ENCODE measurements around the gene BTBD16.

Gene BTBD16

DNA sequence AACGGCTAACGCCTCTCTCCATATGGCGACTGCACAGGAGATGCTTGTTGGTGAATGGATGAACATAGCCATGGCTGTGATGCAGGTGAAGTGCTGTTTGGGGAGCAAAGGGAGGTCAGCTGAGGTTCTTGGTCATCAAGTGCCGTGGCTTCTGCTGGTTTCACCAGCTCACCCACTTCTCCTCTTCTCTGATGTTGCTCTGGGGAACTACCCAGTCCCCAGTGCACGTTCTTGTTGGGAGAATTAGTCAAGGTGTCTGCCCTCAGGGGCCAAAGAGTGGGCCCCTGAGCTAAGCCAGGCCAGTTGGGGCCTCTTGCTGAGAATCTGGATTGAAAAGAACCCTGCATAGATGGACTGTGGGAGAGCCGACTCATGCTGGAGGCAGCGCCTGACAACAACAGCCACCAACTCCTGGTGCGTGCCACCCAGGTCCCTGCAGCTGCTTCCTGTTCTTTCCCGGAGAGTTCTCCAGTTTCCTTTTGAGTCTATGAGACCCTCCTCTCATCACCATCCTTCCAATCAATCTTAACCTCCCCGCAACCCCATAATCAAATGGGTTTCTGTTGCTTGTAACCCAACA, 3.0 kb downstream of the BTBD16 start:
- no peak for DNase-seq (ENCODE audit: low read depth)

DNA sequence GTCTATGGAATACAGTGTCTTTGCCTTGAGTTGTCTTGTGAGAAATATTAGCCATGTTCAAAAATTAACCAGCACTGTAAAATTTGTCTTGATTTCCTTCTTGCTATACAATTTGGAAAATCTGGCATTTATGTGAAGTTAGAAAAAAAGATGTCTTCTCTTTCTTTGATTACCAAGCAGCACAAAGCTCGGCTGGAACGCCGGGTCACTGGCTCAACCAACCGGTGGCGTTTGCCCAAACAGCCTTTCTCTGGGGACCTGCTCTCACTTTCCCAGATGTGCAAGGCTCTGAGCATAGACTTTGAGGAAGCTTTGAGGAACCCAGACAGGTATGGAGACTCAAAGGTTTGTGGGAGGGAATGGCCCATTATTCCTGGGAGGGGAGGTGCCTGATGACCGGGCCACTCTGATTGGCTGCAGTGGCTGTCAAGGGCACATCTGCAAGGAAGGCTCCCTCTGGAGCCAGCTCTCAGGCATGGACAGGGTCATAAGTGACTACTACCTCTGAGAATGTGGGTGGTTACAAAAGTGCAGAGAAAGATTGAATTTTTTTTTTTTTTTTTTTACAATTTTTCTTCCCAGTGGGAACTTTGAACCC, 5.6 kb downstream of the BTBD16 start:
- no peak for DNase-seq (ENCODE audit: low read depth)

DNA sequence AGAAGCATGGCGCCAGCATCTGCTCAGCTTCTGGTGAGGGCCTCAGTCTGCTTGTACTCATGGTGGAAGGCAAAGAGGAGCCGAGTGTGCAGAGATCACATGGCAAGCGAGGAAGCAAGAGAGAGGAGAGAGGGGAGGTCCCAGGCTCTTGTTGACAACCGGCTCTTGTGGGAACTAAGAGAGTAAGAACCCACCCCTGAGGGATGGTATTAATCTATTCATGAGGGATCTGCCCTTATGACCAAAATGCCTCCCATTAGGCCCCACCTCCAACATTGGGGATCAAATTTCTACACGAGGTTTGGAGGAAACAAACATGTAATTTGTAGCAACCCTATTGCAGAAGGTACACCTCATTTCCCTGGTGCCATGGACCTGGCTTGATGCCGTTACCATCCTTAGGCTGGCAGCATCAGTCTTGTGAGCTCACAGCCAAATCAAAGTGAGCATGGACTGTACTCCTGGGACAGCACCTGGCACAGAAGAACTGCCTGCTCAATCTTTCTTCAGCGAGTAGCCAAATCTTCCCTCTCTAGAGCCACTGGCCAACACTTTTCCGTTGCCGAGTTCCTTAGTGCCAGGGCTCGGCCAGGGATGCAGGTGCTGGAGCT, 6.5 kb downstream of the BTBD16 start:
- DNase-seq (ENCODE audit: low read depth), result no peak

DNA sequence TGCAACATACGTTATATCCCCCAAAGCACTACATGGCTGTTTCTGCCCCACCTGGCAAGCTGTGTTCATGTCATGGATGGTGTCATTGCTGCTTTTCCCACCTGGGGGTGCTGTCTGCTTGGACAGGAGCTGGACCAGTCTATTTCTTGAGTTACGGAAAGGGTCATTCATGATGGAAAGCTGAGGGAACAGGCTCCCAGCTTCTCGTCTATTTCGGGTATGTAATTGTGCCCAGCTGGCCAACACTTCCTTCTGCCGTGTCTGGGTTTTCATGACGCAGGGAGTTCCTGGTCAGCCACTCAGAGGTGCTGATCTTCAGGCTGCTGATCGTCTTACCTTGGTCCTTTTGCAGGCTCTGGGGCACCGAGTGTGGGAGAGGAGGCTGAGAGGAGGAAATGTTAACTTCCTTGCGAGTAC, 8.6 kb downstream of the BTBD16 start:
- no peak for DNase-seq (ENCODE audit: low read depth)

DNA sequence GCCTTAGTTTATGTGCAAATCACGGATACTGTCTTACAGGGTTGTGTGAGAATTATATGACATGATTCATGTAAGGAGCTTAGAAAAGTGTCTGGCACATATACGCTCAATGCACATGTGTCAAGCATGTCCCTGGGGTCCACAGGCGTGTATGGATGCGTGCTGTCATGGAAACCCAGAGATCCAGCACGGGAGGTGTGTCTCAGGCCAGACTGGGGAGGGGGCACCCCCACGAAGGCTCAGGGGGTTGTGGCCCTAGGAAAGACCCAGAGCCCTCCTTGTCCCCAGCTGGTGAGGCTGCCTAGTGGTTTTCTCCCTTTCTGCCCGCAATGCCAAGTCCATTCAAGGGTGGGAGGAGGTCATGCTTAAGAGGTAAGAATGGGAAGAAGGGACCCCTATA, 9.1 kb downstream of the BTBD16 start:
- DNase-seq (ENCODE audit: low read depth), result no peak

- DNase-seq (ENCODE audit: low read depth), result no peak
Observed at GRCh38 chr10:122281018-122281626, 10.0 kb downstream of the BTBD16 start.

- DNase-seq (ENCODE audit: low read depth), result no peak
Observed at GRCh38 chr10:122281751-122282150, 10.7 kb downstream of the BTBD16 start.

DNA sequence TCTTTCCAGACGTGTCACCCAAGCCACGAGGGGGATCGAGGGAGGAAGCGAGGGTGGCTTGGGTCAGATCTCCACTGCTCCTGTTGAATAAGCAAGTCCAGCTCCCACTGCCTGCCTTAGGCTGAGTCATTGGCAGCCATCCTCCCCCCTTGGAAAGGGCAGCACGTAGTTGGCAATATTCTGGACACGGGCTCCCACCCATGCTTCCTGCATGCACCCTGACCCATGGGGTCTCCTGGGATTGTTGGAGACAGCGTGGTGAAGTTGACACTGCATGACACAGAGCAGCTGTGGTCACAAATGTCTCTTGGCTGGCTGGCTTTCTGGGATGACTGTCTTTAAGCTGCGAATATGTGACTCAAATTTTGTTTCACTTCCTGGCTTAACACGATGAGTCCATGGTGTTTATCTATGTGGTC, 11.2 kb downstream of the BTBD16 start:
- DNase-seq (ENCODE audit: low read depth), result peak; percentile 28

- no peak for DNase-seq (ENCODE audit: low read depth)
Observed at GRCh38 chr10:122282909-122283308, 11.8 kb downstream of the BTBD16 start.

GRCh38 chr10:122285506-122286444, 14.7 kb downstream of the BTBD16 start:
- DNase-seq (ENCODE audit: low read depth), result no peak

GRCh38 chr10:122286867-122287266, 15.8 kb downstream of the BTBD16 start:
- no peak for DNase-seq (ENCODE audit: low read depth)

DNA sequence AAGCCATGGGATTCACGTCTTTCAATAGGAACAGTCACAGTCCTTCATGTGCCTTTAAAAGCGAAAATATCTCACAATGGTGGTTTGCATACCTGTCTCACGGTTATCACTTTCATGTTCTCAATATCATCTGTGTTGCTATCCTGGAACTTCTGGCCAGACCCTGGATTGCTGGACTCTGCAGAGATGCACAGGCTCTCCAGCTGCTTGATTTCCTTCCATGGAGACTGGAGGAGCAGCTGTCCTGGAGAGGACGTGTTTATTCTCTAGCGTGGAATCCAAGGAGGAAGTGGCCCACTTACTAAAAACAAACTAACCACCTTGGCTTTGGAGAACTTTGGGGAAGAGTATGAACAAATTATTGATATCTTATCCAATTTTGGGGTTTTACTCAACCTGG, 16.5 kb downstream of the BTBD16 start:
- DNase-seq (ENCODE audit: low read depth), result no peak

DNA sequence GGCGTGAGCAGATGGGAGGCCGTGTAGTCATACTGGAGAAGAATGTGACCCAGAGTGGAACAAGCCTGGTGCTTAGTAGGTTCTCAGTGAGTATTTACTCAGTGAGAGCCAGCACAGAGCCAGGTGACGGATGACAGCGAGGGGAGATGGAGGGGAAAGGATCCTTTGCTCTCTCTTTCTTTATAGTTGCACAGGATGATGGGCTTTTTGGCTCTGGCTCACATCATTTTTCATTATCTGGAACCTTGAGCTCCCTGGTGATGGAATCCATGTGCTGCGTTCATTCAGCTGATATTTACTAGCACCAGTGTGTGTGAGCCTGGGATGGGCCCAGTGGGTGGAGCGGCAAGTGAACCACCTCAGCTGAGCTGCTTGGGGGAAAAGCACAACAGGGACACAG, 17.2 kb downstream of the BTBD16 start:
- DNase-seq (ENCODE audit: low read depth), result no peak

GRCh38 chr10:122288917-122289316, 17.8 kb downstream of the BTBD16 start:
- DNase-seq (ENCODE audit: low read depth), result no peak

GRCh38 chr10:122290334-122290733, 19.2 kb downstream of the BTBD16 start:
- no peak for DNase-seq (ENCODE audit: low read depth)

GRCh38 chr10:122290833-122291532, 19.9 kb downstream of the BTBD16 start:
- no peak for DNase-seq (ENCODE audit: low read depth)

GRCh38 chr10:122291739-122292138, 20.6 kb downstream of the BTBD16 start:
- no peak for DNase-seq (ENCODE audit: low read depth)

GRCh38 chr10:122292376-122292775, 21.3 kb downstream of the BTBD16 start:
- no peak for DNase-seq (ENCODE audit: low read depth)

DNA sequence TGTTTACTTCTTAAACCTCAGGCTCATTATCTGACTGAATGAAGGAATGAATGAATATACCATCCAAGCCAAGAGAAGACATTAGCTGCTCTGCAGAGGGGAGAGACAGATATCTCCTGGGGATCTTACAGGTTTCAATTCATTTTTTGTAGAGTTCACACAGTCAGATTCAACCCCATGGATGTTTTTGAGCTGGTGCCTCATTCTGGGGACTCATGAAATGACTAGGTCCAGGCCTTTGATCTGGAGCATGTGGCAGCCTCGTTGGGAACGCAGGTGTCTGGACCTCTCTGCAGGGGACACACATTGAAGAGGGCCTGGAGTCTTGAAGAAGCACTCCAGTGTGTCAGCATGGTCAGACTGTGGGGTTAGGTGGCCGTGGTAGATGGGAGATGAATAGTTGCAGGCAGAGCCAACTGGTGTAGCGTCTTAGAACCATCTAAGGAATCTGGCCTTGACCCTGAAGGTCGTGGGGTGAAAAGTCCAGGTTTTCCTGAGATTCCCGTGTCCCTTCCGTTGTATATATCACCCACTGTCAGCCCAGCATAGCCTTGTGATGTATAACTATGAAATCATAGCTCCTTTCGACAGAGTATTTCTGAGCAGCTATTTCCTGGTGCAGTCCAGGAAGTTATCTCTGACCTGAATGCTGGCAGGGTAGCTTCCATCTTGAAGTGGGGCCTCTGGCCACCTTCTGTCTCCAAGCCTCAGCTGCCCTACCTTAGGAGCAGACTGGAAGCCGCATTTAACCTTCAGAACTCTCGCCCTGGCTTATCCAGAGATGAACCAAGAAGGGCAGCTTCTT, 22.3 kb downstream of the BTBD16 start:
- no peak for DNase-seq (ENCODE audit: low read depth)

DNA sequence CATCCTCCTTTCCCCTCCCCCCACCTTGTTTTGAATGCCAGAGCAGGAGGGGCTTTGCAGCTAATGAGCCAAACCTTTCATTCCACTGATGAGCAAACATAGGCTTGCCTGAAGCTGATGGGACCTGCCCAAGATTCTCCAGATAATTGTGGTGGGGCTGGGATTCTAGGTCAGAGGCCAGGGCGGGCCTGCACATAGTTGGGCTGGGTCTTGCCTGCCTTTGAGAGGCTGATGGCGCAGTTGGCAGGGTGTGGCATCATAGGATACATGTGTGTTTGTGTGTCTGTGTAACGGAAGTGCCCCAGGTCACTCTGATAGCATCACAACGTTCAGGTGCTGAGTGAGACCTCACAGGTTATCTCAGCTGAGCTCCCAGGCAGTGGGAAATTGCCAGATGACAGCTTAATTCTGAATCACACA, 22.9 kb downstream of the BTBD16 start:
- DNase-seq (ENCODE audit: low read depth), result no peak

All from HS-5 (cell line).